ENCODE data around the gene XYLB.
"Not testable (repeated sequence)": the region's sequence is repeated elsewhere in the genome, so short reads cannot be mapped to it uniquely, and the experiment has no call there.

- TF ChIP-seq CTCF, POLR2AphosphoS5, POLR2A (IDR thresholded peaks at IDR 0.05): not testable (repeated sequence)
Measured at GRCh38 chr3:38420758-38421157, 74.2 kb downstream of the XYLB start.
